HEK293 (cell line): ENCODE measurements around the gene MAT2A.

Experiments
- CTCF ChIA-PET: fragments of 350-600 bp; formaldehyde crosslinking; extraction: SDS; loops from one replicate; lab custom pipeline; 2021; ENCODE audit warnings: antibody characterized with exemption; lab: Yijun Ruan, JAX
- POLR2A ChIA-PET: fragments of 300-600 bp; formaldehyde crosslinking; extraction: SDS; loops from one replicate; lab custom pipeline; 2020; ENCODE audit warnings: antibody characterized with exemption, inconsistent platforms; lab: Yijun Ruan, JAX
- H3K27ac ChIP-seq: fragments of 200-500 bp; sonication (Bioruptor generic); 2 replicates; pipeline ENCODE4 v1.5.1; 2014; ENCODE audit warnings: low read depth, low read length, control low read depth, inconsistent platforms; ENCODE audit errors: extremely low read depth
- H3K36me3 ChIP-seq, 2 experiments: fragments of 200-500 bp in 1 of 2; sonication (Bioruptor generic) in 1 of 2; 1 replicate in 1 of 2; 2 replicates in 1 of 2; pipeline ENCODE4 v1.5.1; 2014 to 2017; ENCODE audit warnings: inconsistent platforms in 2 of 2, low read length in 2 of 2; ENCODE audit not compliant: control insufficient read depth in 2 of 2, insufficient read depth in 1 of 2
- H3K4me1 ChIP-seq: fragments of 200-500 bp; sonication (Bioruptor generic); 2 replicates; pipeline ENCODE4 v1.5.1; 2014; ENCODE audit warnings: mild to moderate bottlenecking, low read length, inconsistent platforms; ENCODE audit not compliant: control insufficient read depth, insufficient read depth
- H3K4me3 ChIP-seq: 2 replicates; pipeline ENCODE4 v1.5.1; 2011; ENCODE audit warnings: low read depth, mild to moderate bottlenecking, control low read depth, low read length, moderate library complexity
- H3K9me3 ChIP-seq: fragments of 200-500 bp; sonication (Bioruptor generic); 2 replicates; pipeline ENCODE4 v1.5.1; 2014; ENCODE audit warnings: low read depth, low read length, inconsistent platforms; ENCODE audit not compliant: control insufficient read depth, insufficient read depth
- GLI2 ChIP-seq: fragments of 450-650 bp; formaldehyde crosslinking; IDR thresholded peaks from 2 replicates; pipeline ENCODE4; 2017; ENCODE audit warnings: missing biosample characterization, missing genetic modification characterization, low read depth, borderline replicate concordance
- GLIS2 ChIP-seq: fragments of 450-650 bp; formaldehyde crosslinking; IDR thresholded peaks from 2 replicates; pipeline ENCODE4 v1.5.1; 2016; ENCODE audit warnings: missing biosample characterization, missing genetic modification characterization
- IKZF3 ChIP-seq: fragments of 450-650 bp; IDR thresholded peaks from 2 replicates; pipeline ENCODE4 v1.5.0; 2018; ENCODE audit warnings: missing biosample characterization, mild to moderate bottlenecking, missing genetic modification characterization, moderate library complexity
- OSR2 ChIP-seq: fragments of 450-650 bp; formaldehyde crosslinking; IDR thresholded peaks from 2 replicates; pipeline ENCODE4 v1.5.1; 2016; ENCODE audit warnings: missing biosample characterization, missing genetic modification characterization
- ZFHX2 ChIP-seq: fragments of 450-650 bp; formaldehyde crosslinking; conservative IDR thresholded peaks from 2 replicates; pipeline ENCODE4 v1.5.1; 2016; ENCODE audit warnings: missing biosample characterization, missing genetic modification characterization
- ZNF169 ChIP-seq: fragments of 450-650 bp; formaldehyde crosslinking; IDR thresholded peaks from 2 replicates; pipeline ENCODE4 v1.5.1; 2016; ENCODE audit warnings: missing biosample characterization, missing genetic modification characterization
- ZNF174 ChIP-seq: fragments of 450-650 bp; formaldehyde crosslinking; IDR thresholded peaks from 2 replicates; pipeline ENCODE4 v1.5.0; 2017; ENCODE audit warnings: missing biosample characterization, mild to moderate bottlenecking, missing genetic modification characterization
- ZNF2 ChIP-seq: fragments of 450-650 bp; formaldehyde crosslinking; IDR thresholded peaks from 2 replicates; pipeline ENCODE4 v1.5.1; 2016; ENCODE audit warnings: missing biosample characterization, missing genetic modification characterization
- ZNF24 ChIP-seq: fragments of 450-650 bp; formaldehyde crosslinking; IDR thresholded peaks from 2 replicates; pipeline ENCODE4 v1.5.1; 2016; ENCODE audit warnings: missing biosample characterization, missing genetic modification characterization
- ZNF274 ChIP-seq, 2 experiments: fragments of 200-500 bp in 1 of 2; fragments of 450-650 bp in 1 of 2; sonication (Bioruptor generic) in 1 of 2; formaldehyde crosslinking in 1 of 2; IDR thresholded peaks; 2 replicates each; pipeline versions ENCODE4 v1.5.1 to v1.6.1; 2014 to 2016; ENCODE audit warnings: borderline replicate concordance in 1 of 2, inconsistent platforms in 1 of 2, low read length in 1 of 2, missing biosample characterization in 1 of 2, missing genetic modification characterization in 1 of 2
- ZNF341 ChIP-seq: fragments of 450-650 bp; formaldehyde crosslinking; IDR thresholded peaks from 2 replicates; pipeline ENCODE4; 2016; ENCODE audit warnings: low read depth, missing biosample characterization, missing genetic modification characterization
- ZNF394 ChIP-seq: fragments of 450-650 bp; formaldehyde crosslinking; IDR thresholded peaks from 2 replicates; pipeline ENCODE4 v1.5.1; 2016; ENCODE audit warnings: missing biosample characterization, missing genetic modification characterization, mild to moderate bottlenecking, moderate library complexity, borderline replicate concordance
- ZNF473 ChIP-seq: fragments of 450-650 bp; formaldehyde crosslinking; IDR thresholded peaks from 2 replicates; pipeline ENCODE4 v1.5.1; 2017; ENCODE audit warnings: missing biosample characterization, missing genetic modification characterization
- ZNF585B ChIP-seq: fragments of 450-650 bp; formaldehyde crosslinking; IDR thresholded peaks from 2 replicates; pipeline ENCODE4 v1.5.1; 2016; ENCODE audit warnings: missing biosample characterization, missing genetic modification characterization
- ZNF677 ChIP-seq: fragments of 450-650 bp; IDR thresholded peaks from 2 replicates; pipeline ENCODE4 v1.5.0; 2018; ENCODE audit warnings: missing biosample characterization, mild to moderate bottlenecking, missing genetic modification characterization, moderate library complexity
- ZNF785 ChIP-seq: fragments of 450-650 bp; formaldehyde crosslinking; IDR thresholded peaks from 2 replicates; pipeline ENCODE4 v1.5.1; 2016; ENCODE audit warnings: missing biosample characterization, missing genetic modification characterization
- TF ChIP-seq, protein P1 (sequence below): fragments of 450-650 bp; formaldehyde crosslinking; IDR thresholded peaks from 2 replicates; pipeline ENCODE4 v1.5.1; 2016; ENCODE audit warnings: missing biosample characterization, missing genetic modification characterization
- TF ChIP-seq, protein P2 (sequence below): fragments of 450-650 bp; formaldehyde crosslinking; IDR thresholded peaks from 2 replicates; pipeline ENCODE4 v1.5.1; 2017; ENCODE audit warnings: missing biosample characterization, missing genetic modification characterization
- TF ChIP-seq, protein P3 (sequence below): fragments of 450-650 bp; formaldehyde crosslinking; IDR thresholded peaks from 2 replicates; pipeline ENCODE4 v1.5.1; 2016; ENCODE audit warnings: missing biosample characterization, missing genetic modification characterization
- TF ChIP-seq, protein P4 (sequence below): fragments of 450-650 bp; formaldehyde crosslinking; IDR thresholded peaks from 2 replicates; pipeline ENCODE4 v1.5.1; 2016; ENCODE audit warnings: missing biosample characterization, missing genetic modification characterization, borderline replicate concordance
- TF ChIP-seq, protein P5 (sequence below): fragments of 450-650 bp; formaldehyde crosslinking; IDR thresholded peaks from 2 replicates; pipeline ENCODE4 v1.5.1; 2016; ENCODE audit warnings: missing biosample characterization, missing genetic modification characterization
- TF ChIP-seq, protein P6 (sequence below): fragments of 450-650 bp; formaldehyde crosslinking; IDR thresholded peaks from 2 replicates; pipeline ENCODE4 v1.5.1; 2016; ENCODE audit warnings: missing biosample characterization, missing genetic modification characterization
- TF ChIP-seq, protein P7 (sequence below): fragments of 450-650 bp; formaldehyde crosslinking; IDR thresholded peaks from 2 replicates; pipeline ENCODE4 v1.5.1; 2016; ENCODE audit warnings: missing biosample characterization, missing genetic modification characterization

MAT2A gene

DNA sequence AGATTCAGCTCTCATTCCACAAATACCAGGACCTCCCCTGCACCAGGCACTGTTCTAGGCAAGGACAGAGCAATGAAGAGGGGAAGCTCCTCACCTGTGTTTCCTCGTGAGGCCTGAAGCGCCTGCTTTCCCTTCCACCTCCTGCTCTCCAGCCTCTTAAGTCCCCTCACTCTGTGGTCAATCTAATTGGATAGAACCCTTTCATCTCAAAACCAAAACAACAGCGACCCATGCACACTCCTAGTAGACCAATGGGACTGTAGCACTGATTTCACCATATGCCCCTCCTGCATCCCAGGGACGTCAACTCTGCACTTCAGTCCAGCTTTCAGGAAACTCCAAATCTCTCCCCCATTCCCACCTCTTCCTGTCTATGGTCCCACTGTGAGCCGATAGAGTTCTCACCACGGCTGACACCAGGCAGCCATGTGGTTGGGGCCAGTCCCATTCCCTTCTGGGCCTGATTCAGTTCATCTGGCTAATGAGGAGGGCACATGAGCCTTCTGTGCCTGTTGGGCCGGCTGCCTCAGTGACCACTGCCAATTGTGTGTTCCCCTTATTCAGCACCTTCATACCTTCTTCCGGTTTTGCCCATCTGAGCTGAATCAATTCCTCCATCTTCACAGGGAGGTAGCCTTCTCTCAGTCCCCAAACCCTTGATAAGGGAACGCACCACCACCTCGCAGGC, 33.3 kb upstream of the MAT2A start:
- ChIA-PET CTCF (interaction anchor here (0.8 kb wide), 1 partner anchor 9 kb away, joined by 3 read pairs; no protein-coding TSS in a partner anchor), POLR2A (interaction anchor here (1.2 to 4.0 kb wide), 2 partner anchors 33 to 68 kb away, joined by 3 to 22 read pairs; partner anchors contain the start of gene MAT2A)
- no peak overlapping the region for H3K4me3 ChIP-seq
- no peaks in the 10 kb centered on the region for H3K9me3 ChIP-seq
- no peaks in the 10 kb centered on the region for H3K4me1 ChIP-seq
- TF ChIP-seq, protein P1, sequence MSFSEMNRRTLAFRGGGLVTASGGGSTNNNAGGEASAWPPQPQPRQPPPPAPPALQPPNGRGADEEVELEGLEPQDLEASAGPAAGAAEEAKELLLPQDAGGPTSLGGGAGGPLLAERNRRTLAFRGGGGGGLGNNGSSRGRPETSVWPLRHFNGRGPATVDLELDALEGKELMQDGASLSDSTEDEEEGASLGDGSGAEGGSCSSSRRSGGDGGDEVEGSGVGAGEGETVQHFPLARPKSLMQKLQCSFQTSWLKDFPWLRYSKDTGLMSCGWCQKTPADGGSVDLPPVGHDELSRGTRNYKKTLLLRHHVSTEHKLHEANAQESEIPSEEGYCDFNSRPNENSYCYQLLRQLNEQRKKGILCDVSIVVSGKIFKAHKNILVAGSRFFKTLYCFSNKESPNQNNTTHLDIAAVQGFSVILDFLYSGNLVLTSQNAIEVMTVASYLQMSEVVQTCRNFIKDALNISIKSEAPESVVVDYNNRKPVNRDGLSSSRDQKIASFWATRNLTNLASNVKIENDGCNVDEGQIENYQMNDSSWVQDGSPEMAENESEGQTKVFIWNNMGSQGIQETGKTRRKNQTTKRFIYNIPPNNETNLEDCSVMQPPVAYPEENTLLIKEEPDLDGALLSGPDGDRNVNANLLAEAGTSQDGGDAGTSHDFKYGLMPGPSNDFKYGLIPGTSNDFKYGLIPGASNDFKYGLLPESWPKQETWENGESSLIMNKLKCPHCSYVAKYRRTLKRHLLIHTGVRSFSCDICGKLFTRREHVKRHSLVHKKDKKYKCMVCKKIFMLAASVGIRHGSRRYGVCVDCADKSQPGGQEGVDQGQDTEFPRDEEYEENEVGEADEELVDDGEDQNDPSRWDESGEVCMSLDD, result no peak
- no peak for TF ChIP-seq ZNF24
- TF ChIP-seq ZNF174 (tag by site-specific recombination), result no peak
- TF ChIP-seq GLI2 (tag by site-specific recombination), result no peak
- no peak for TF ChIP-seq GLIS2 (tag by site-specific recombination)
- no peak for TF ChIP-seq ZNF677 (tag by site-specific recombination)
- TF ChIP-seq ZNF341 (tag by site-specific recombination), result no peak
- TF ChIP-seq IKZF3 (tag by site-specific recombination), result no peak
- TF ChIP-seq ZNF585B (tag by site-specific recombination), result no peak
- no peak for TF ChIP-seq ZNF2 (tag by site-specific recombination)
- TF ChIP-seq, protein P2, sequence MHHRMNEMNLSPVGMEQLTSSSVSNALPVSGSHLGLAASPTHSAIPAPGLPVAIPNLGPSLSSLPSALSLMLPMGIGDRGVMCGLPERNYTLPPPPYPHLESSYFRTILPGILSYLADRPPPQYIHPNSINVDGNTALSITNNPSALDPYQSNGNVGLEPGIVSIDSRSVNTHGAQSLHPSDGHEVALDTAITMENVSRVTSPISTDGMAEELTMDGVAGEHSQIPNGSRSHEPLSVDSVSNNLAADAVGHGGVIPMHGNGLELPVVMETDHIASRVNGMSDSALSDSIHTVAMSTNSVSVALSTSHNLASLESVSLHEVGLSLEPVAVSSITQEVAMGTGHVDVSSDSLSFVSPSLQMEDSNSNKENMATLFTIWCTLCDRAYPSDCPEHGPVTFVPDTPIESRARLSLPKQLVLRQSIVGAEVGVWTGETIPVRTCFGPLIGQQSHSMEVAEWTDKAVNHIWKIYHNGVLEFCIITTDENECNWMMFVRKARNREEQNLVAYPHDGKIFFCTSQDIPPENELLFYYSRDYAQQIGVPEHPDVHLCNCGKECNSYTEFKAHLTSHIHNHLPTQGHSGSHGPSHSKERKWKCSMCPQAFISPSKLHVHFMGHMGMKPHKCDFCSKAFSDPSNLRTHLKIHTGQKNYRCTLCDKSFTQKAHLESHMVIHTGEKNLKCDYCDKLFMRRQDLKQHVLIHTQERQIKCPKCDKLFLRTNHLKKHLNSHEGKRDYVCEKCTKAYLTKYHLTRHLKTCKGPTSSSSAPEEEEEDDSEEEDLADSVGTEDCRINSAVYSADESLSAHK, result no peak
- TF ChIP-seq, protein P3, sequence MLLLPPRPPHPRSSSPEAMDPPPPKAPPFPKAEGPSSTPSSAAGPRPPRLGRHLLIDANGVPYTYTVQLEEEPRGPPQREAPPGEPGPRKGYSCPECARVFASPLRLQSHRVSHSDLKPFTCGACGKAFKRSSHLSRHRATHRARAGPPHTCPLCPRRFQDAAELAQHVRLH (tag by site-specific recombination), result no peak
- no peak overlapping the region for H3K27ac ChIP-seq
- no peaks in the 10 kb centered on the region for H3K36me3 ChIP-seq

DNA sequence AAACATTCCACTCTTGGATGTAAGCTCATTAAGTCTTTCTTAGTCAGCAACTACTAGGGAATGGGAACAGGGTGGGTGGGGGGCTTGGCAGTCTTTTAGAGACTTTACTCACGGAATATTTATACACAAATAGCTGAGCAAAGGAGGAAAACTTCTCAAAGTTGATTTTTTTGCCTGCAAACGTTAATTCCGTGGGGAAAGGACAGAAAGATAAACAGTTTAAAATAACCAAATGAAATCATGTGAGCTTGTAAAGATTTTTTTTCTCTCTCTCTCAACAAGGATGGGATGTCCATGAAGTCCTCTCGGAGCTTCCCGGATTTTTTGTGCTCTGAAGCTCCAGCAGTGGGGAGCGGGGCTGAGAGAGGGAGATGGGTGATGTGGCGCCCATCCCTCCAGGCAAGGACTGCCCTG, 32.2 kb upstream of the MAT2A start:
- no peak overlapping the region for H3K4me3 ChIP-seq
- POLR2A ChIA-PET, result interaction anchor here (4.0 kb wide), 1 partner anchor 32 kb away, joined by 22 read pairs; the partner anchor contains the start of gene MAT2A
- CTCF ChIA-PET, result interaction anchor here (0.5 to 0.9 kb wide), 4 partner anchors 13 to 115 kb away, joined by 3 to 5 read pairs (median 4); no protein-coding TSS in a partner anchor
- TF ChIP-seq ZNF2 (tag by site-specific recombination) (no peak), ZNF174 (tag by site-specific recombination) (no peak), OSR2 (tag by site-specific recombination) (no peak), ZNF274 (IDR thresholded peaks at IDR 0.05; ENCODE audit: low read length) (no peak), ZNF274 (tag by site-specific recombination; IDR thresholded peaks at IDR 0.05; ENCODE audit: borderline replicate concordance) (no peak), ZNF473 (tag by site-specific recombination) (no peak), ZFHX2 (tag by site-specific recombination) (no peak), ZNF394 (tag by site-specific recombination) (no peak), ZNF169 (no peak), ZNF785 (tag by site-specific recombination) (no peak)
- TF ChIP-seq, protein P4, sequence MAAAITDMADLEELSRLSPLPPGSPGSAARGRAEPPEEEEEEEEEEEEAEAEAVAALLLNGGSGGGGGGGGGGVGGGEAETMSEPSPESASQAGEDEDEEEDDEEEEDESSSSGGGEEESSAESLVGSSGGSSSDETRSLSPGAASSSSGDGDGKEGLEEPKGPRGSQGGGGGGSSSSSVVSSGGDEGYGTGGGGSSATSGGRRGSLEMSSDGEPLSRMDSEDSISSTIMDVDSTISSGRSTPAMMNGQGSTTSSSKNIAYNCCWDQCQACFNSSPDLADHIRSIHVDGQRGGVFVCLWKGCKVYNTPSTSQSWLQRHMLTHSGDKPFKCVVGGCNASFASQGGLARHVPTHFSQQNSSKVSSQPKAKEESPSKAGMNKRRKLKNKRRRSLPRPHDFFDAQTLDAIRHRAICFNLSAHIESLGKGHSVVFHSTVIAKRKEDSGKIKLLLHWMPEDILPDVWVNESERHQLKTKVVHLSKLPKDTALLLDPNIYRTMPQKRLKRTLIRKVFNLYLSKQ, result no peak
- TF ChIP-seq, protein P5, sequence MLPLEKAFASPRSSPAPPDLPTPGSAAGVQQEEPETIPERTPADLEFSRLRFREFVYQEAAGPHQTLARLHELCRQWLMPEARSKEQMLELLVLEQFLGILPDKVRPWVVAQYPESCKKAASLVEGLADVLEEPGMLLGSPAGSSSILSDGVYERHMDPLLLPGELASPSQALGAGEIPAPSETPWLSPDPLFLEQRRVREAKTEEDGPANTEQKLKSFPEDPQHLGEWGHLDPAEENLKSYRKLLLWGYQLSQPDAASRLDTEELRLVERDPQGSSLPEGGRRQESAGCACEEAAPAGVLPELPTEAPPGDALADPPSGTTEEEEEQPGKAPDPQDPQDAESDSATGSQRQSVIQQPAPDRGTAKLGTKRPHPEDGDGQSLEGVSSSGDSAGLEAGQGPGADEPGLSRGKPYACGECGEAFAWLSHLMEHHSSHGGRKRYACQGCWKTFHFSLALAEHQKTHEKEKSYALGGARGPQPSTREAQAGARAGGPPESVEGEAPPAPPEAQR (tag by site-specific recombination), result no peak
- TF ChIP-seq, protein P6, sequence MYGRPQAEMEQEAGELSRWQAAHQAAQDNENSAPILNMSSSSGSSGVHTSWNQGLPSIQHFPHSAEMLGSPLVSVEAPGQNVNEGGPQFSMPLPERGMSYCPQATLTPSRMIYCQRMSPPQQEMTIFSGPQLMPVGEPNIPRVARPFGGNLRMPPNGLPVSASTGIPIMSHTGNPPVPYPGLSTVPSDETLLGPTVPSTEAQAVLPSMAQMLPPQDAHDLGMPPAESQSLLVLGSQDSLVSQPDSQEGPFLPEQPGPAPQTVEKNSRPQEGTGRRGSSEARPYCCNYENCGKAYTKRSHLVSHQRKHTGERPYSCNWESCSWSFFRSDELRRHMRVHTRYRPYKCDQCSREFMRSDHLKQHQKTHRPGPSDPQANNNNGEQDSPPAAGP, result no peak
- TF ChIP-seq, protein P7, sequence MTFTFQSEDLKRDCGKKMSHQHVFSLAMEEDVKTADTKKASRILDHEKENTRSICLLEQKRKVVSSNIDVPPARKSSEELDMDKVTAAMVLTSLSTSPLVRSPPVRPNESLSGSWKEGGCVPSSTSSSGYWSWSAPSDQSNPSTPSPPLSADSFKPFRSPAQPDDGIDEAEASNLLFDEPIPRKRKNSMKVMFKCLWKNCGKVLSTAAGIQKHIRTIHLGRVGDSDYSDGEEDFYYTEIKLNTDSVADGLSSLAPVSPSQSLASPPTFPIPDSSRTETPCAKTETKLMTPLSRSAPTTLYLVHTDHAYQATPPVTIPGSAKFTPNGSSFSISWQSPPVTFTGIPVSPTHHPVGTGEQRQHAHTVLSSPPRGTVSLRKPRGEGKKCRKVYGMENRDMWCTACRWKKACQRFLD (tag by site-specific recombination), result no peak

More for the DNA sequence above, 32.2 kb upstream of the MAT2A start:
- Histone ChIP-seq H3K36me3 (no peaks in the 10 kb centered on the region), H3K27ac (no peak overlapping the region), H3K4me1 (no peaks in the 10 kb centered on the region), H3K9me3 (no peaks in the 10 kb centered on the region)
